Urothelium cell line (cell line): ENCODE results near the gene EPHA10.
A peak's percentile ranks its signal among the peaks of the same experiment; 100 is the strongest.
"Not testable (repeated sequence)": the region's sequence is repeated elsewhere in the genome, so short reads cannot be mapped to it uniquely, and the experiment has no call there.

ENCODE experiments used
- DNase-seq: peaks from one replicate; pipeline ENCODE4 v3.0.0; 2011; ENCODE audit warnings: low spot score, mixed read lengths
- FAIRE-seq: peaks from 2 replicates; lab custom pipeline; 2011; peaks lifted over from hg19 to GRCh38; lab: Jason Lieb, UNC

Gene EPHA10

DNA sequence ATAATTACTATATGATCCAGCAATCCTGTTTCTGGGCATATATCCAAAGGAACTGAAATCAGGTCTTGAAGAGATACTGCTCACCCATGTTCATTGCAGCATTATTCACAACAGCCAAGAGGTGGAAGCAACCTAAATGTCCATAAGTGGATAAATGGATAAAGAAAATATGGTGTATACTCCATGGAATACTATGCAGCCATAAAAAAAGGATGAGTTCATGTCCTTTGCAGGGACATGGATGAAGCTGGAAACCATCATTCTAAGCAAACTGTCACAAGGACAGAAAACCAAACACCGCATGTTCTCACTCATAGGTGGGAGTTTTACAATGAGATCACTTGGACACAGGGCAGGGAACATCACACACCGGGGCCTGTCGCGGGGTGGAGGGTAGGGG is 26.3 kb downstream of the EPHA10 start:
- FAIRE-seq = not testable (repeated sequence)

DNA sequence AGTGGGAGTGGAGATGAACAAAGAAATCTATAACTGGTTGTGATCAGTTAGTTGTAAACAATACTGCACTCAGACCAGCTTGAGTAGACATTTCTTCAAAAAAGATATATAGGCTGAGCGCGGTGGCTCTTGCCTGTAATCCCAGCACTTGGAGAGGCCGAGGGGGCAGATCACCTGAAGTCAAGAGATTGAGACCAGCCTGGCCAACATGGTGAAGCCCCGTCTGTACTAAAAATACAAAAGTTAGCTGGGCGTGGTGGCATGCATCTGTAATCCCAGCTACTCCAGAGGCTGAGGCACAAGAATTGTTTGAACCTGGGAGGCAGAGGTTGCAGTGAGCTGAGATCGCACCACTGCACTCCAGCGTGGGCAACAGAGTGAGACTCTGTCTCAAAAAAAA is 26.9 kb downstream of the EPHA10 start:
- not testable (repeated sequence) for DNase-seq, FAIRE-seq

More for the DNA sequence above, 26.3 kb downstream of the EPHA10 start:
- not testable (repeated sequence) for DNase-seq

DNA sequence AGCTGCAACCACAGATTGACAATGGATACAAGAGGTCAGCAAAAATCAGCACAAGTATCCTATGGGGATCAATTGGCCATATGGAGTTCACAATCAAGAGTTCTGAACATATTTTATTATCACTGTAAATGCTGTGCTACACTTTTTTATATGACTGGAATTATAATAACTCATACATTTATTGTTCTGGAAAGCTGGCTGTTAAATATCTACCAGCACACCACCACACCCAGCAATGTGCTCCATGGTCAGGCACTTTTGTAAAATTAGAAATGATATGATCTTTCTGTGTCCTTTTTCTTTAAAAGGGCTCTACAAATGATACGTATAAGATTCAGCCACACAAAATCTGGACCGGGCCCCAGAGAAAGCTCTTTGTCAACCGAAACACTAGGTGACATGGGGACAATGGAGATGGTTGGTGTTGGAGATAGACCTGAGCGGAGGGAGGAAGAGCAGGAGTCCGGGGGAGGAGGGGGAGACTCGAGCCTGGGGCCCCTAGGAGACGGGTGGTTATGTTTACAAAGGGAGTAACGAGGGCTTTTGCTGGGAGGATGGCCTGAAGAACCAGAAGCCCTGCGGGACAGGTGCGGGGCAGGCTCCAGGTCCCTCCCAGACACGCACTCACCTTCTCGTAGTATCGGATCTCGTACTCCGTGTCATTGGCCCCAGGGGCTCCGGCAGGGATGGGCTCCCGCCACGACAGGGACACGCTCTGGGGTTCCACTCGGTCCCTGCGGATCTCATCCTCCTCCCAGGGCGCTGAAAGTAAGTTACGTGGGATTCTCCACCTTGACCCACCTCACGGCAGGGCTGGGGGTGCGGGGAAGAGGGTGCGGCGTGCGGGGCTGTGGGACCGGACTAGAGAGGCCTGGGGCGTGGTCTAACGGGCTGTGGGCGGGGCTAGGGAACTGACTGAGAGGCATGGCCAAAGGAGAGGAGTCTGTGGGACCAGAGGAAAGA is 30.0 kb downstream of the EPHA10 start:
- DNase-seq (no peak), FAIRE-seq (no peak)

DNA sequence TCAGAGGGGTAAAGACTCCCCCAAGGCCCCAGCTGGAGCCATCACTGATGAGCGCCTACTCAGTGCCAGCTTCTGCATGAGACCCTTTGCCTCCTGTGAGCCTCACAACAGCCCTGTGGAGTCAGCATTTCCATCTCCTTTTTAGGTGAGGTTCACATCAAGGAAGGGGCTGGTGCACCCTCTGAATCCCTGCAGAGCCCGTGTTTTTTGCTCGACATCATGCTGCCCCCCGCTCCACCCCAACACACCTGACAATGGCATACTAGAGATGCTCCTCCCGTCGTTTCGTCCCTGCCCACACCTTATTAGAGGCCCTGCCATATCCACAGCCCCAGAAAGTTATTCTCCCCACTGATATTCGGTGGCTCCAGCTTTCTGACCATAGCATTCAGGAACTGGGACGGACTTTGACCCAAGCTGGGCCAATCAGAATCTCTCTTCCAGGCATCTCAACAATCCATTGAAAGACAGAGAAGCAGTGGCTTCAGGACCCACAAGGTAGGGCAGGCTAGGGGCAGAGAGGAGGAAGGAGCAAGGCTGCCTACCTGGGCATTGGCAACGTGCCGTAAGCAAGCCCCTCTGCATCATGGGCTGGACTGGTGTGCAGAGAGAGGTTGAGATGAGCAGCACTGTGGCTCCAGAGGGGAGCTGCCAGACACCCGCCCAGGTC is 32.7 kb downstream of the EPHA10 start:
- DNase-seq = no peak
- FAIRE-seq = no peak

DNA sequence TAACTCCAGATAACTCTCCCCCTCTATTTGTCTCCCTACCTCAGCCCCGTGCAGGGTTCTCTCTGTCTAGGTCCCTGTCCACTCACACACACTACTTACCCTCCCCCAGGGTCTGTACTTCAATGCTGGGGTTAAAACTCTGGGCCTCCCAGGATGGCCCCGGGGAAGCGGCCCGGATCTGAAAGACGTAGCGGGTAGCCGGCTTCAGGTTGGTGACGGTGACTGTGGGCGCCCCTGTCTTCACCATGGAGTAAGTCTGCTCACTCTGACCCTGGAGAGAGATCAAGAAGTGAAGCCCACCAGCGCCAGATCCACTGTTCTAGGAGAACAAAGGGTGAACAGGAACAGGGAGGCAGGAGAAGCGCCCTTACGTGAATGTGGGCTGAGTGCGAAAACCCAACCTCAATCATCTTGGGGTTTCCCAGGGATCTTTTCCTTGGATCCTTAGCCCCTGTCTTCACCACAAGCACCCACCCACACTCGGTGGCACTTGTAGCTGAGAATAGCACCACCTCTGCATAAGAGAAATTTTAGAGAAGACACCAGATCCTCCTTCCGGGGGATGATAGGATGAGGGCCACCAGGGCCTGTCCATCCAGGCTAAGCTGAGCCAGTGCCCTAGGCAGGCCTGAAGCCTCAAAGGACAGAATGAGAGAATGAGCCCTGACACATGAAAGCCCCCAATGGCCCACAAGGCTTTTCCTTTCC is 33.5 kb downstream of the EPHA10 start:
- FAIRE-seq (no peak), DNase-seq (no peak)

DNA sequence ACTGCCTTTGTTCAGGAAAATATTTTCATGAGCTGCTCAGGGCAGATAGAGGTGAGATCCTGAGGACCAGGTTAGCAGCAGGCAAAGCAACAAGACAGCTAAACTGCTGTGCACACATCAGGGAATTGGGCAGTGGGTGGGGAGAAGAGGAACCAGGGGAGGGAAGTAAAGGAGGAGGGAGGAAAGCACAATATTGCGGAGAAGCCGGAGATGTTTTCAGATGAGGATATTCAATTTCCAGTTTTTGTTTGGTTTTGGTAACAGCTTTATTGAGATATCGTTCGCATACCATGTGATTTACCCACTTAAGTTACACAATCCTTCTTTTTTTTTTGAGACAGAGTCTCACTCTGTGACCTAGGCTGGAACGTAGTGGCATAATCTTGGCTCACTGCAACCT is 34.5 kb downstream of the EPHA10 start:
- no peak for DNase-seq
- no peak for FAIRE-seq

DNA sequence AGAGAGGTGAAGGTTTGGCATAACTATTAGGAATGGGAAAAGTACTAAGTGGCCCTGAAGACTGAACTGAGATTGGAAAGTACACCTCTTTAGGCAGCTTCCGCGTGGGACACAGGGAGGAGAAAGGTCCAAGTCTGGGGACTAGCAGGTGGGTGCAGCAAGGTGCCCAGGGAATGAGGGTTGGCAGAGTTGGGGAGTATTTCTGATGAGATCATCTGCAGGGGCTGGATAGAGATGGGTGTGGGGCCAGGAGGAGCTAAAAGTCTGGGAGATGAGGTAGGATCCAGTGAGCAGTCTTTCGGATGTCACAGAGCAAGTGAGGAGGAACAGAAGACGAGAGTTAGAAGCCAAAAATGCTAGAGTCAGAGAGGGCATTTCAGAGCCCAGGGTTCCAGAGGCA is 36.5 kb downstream of the EPHA10 start:
- no peak for FAIRE-seq
- DNase-seq = no peak

DNA sequence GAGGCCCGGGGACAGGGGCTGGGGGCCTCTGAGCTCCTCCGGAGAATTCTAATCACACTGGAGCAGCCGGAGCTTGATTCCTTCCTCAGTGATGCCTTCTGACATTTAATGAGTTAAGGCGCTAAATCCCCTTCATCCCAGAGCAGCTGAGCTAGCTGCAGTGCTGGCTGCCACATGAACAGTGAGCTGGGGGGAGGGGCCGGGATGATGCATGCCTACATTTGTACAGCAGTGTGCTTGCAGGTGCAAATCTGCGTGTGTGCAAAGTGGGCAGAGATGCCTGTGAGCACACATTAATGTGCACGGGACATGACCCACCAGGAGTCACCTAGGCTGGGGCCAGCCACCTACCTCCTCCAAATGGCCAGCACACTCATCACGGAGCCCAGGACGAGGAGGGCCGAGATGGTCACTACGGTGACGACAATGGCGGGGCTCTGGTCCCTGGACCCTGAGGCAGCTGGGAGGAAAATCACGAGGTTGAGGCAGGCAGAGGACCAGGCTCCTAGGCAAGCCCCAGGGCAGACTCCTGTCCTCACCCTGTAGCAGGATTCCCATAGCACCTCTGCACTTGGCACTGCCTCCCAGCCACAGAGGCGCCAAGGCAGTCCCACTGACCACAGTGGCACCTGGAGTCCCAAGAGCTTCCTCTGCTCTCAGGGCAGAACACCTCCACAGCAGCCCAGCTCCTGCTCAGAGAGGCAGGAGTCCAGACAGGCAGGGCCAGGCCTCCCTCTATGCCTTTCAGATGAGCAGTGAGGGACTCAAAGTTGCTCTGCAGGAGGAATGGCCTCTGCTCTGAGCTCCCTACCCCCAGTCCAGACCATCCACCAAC is 38.0 kb downstream of the EPHA10 start:
- FAIRE-seq = no peak

DNA sequence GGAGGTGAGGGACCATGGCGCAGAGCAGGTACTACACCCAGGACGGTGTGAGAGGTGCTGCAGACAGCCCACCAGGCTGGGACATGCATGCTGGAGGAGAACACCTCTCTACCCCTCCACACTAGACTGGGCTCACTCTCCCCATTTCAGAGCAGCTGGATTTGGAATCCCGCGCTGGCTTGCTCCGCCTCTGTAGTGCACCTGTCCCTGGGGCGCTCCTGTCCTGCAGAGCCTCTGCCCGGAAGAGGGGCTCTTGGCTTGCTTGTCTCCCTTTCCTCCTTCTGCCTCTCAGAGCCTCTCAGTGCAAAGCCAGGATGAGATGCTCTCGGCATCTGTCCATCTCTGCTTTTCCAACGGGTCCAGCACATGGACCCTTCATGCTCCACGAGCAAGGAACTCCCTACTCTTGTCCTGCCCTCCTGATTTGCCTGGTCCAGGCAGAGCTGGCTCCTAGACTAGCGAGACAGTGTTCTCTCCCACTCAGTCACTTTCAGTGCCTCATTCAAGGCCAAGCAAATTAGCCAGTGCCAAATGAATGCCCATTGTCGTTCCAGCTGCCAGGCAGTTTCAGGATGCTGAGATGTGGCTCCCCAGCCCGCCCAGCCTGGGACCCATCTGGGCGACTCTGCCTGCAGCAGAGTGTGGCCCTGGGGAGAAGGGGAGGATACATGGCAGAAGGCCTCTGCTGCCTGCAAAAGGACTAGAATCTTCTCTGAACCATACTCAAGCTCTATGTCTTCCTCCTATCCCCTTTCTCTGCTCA is 38.9 kb downstream of the EPHA10 start:
- FAIRE-seq (no peak), DNase-seq (no peak)

More for the DNA sequence above, 38.0 kb downstream of the EPHA10 start:
- no peak for DNase-seq

DNA sequence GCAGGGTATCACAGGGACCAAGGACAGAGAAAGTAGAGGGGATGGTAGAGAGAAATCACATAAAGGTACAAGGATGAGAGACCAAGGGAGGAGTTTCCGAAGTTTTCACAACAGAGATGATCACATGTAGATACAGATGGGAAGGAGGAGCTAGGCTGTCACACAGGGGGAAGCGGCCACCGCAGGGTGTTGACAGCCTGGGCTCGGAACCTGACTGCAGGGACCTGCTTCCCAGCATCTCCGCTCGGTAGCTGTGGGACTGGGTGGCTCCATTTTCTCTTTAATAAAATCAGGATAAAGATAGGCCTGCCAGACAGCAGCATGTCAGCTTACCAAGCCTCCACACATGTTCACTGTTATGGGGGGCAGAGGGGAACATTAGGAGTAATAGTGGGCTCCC is 40.3 kb downstream of the EPHA10 start:
- FAIRE-seq (no peak), DNase-seq (no peak)

DNA sequence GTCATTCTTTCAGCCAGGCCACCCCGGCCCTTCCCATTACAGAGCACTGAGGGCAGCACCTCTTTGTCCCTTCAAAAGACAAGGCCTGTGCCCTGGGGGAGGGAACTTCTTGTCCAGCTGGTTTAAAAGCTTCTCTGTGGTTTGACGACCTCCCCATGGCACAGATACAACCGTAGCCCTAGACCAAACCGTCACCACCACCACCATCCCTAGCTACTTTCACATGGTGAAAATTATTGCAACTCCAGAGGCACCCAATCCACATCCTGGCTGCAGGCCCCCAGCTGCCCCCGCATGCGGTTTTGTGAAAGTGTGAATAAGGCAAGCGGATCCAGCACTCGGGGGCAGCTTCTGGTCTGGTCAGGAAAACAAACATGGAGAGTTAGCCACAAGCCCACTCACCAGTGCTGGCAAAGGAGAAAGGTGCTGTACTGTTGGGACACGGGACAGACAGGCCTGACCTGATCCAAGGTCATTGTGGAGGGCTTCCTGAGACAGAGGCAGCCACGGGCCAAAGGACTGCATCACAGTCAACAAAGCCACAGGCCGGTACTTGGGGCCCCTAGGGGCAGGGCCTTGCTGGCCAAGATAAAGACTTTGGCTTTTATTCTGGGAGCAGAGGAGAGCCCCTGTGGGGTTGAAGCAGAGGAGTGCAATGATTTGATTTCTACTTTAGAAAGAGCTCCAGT is 41.4 kb downstream of the EPHA10 start:
- FAIRE-seq = no peak

DNA sequence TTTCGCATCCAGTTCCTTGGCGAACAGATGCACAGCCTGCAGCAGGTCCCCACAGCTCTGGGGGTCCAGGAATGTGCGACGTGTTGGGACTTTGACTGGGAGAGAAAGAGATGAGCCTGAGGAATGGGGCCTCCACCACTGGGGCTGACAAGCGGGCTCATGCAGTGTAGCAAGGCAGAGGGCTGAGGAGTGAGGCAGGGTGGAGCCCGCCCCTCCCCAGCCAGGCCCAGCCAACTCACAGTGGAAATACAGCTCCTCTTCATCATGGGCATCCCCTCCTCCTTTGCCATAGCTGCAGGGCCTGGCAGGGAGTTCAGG is 41.9 kb downstream of the EPHA10 start:
- no peak for DNase-seq
- FAIRE-seq = no peak

More for the DNA sequence above, 41.4 kb downstream of the EPHA10 start:
- DNase-seq = no peak

DNA sequence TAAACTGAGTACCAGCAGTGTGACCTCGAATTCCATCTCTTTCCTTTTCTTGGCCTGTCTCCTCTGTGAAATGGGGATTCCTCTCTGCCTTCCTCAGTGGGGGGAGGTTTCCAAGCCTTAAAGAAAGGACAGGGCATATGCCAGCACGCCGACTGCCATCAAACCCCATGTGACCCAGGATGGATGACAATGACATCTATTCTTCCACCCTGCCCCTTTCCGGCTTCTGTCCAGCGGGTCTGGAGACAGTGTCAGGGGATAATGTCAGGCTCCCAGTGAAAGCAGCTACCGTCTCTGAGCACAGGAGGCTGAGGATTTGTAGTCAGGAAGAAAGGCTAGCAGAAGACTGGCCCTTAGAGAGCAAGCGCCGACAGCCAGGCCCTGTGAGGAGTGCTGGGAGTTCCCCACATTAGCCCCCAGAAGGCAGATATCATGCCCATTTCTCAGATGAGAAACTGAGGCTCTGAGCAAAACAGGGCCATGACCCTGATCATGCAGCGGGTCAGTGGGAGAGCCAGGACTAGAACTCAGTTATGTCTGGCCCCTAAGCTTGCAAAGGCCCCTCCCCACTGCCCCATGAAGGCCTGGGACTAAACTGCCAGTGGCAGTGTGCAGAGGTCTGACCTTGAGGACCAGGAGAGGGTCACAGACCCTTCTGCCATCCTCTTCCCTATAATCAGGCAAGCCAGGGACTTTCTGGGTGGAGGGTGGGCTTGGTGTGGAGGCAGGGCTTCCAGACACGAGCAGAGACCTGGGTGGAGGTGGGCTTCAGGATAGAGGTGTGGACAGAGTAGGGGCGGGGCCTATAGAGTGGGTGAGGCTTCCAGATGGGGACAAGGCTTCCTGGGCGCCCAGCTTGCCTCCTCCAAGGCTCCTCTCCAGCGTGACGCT is 42.5 kb downstream of the EPHA10 start:
- FAIRE-seq = no peak
- no peak for DNase-seq

DNA sequence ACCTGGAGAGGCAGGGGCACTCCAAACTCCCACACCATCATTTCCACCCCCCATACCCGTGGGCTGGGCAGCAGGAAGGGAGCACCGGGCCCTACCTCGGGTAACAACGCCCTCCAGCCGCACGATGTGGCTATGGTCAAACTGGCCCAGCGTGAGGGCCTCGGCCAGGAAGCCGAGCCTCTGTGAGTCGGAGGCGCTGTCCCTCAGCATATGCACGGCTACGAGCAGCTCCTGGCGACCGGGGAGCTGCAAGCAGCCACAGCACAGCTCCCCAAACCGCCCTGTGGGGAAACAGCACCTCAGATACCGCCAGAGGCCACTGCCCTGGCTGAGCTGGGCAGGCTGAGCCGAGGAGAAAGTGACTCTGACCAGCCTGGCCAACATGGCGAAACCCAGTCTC is 43.4 kb downstream of the EPHA10 start:
- DNase-seq = no peak
- no peak for FAIRE-seq

DNA sequence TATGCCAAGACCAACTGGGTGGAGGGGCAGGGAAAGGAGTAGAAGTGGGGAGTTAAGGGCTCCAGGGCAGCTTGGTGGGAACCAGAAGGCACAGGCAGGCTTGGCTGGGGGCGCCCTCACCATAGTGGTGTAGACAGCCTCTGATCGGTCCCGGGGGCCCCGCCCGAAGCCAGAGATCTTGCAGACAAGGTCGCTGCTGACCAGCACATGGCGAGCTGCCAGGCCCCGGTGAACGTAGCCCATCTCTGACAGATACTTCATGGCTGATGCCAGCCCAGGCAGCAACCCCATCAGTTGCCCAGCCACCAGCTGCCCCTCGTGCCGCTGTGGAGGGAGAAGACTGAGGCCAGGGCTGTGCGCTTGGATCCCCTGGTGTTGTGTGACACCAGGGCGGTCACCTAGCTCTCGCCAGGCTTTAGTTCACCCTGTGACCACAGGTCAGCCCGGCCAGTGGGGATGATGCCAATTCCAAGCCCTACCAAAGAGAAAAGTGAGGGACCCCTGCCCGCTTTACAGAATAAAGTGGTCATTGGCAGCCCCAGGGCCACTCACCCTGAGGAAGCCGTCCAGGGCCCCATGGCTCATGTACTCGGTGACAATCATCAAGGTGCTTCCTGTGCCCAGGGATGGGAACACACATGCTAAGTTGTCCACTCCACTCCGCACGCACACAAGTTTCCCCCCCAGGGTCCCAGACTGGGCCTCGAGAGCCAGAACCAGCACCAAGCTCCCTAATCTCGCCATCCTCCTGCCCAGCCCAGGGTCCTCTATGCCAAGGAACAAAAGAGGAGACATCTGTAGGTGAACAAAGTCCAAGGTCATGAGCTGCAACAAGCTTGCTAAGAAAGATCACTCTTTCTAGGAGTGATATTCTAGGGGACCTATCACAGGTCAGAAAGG is 44.4 kb downstream of the EPHA10 start:
- no peak for DNase-seq
- FAIRE-seq = no peak

DNA sequence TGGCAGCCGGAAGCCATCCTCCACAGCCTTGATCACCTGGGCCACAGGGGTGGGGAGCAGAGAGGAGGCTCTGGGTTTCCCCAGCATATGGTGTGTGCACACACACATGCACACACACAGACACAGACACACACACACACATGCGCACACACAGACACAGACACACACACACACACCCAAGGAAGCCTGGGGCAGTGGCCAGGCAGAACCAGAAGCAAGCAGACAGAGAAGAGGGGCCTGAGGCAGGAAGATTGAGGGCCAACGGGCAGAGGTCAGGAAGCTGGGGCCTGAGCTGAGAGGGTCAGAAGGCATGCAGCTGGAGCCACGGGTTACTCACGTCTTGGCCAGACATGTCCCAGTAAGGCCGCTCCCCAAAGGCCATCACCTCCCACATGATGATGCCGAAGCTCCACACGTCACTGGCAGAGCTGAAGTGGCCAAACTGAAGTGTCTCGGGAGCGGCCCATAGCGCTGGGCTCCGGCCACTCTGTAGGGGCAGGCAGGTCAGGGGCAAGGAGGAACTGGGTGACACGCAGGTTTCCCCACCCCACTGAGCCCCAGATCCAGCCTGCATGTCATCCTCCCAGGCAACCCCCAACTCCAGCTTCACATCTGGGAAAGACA is 45.2 kb downstream of the EPHA10 start:
- FAIRE-seq (peak; percentile 13), DNase-seq (no peak)
